Hepatocyte (in vitro differentiated cells): ENCODE results near the gene OLIG2. TPM values are rescaled to one million over a fixed set of nuclear protein-coding genes. Genes with fewer than 3 reads are reported as not detected.

Experiments
- DNase-seq: peaks from one replicate; pipeline ENCODE4 v3.0.0-alpha.2; 2016; ENCODE audit warnings: low spot score
- H2AFZ ChIP-seq: fragments of 200-600 bp; sonication (generic); 2 replicates; pipeline ENCODE4 v1.6.0; 2016; ENCODE audit warnings: antibody characterized with exemption, mild to moderate bottlenecking
- H3K27ac ChIP-seq: fragments of 200-600 bp; sonication (generic); 2 replicates; pipeline ENCODE4 v1.5.1; 2016; ENCODE audit warnings: mild to moderate bottlenecking
- H3K27me3 ChIP-seq: fragments of 200-600 bp; sonication (generic); 2 replicates; pipeline ENCODE4 v1.6.1; 2016
- H3K36me3 ChIP-seq: fragments of 200-600 bp; sonication (generic); replicated peaks from 2 replicates; pipeline ENCODE4 v1.5.1; 2016; ENCODE audit warnings: low read depth; ENCODE audit not compliant: insufficient read depth
- H3K4me1 ChIP-seq: fragments of 200-600 bp; sonication (generic); 2 replicates; pipeline ENCODE4 v1.5.1; 2016; ENCODE audit warnings: mild to moderate bottlenecking, moderate library complexity; ENCODE audit not compliant: insufficient read depth
- H3K4me2 ChIP-seq: fragments of 200-600 bp; sonication (generic); 2 replicates; pipeline ENCODE4 v1.6.0; 2016
- H3K4me3 ChIP-seq: fragments of 200-600 bp; sonication (generic); 2 replicates; pipeline ENCODE4 v1.5.1; 2016; ENCODE audit warnings: mild to moderate bottlenecking
- H3K79me2 ChIP-seq: fragments of 200-600 bp; sonication (generic); 2 replicates; pipeline ENCODE4 v1.6.0; 2017; ENCODE audit warnings: mild to moderate bottlenecking
- H3K9me2 ChIP-seq: fragments of 200-600 bp; sonication (generic); replicated peaks from 2 replicates; pipeline ENCODE4 v1.6.0; 2017; ENCODE audit warnings: mild to moderate bottlenecking; ENCODE audit not compliant: insufficient read depth
- H3K9me3 ChIP-seq: fragments of 200-600 bp; sonication (generic); 2 replicates; pipeline ENCODE4 v1.5.1; 2016; ENCODE audit warnings: low read depth, mild to moderate bottlenecking
- H4K20me1 ChIP-seq: fragments of 200-600 bp; sonication (generic); 2 replicates; pipeline ENCODE4 v1.6.0; 2016; ENCODE audit warnings: mild to moderate bottlenecking; ENCODE audit not compliant: insufficient read depth, poor library complexity, severe bottlenecking
- CTCF ChIP-seq: fragments of 200-600 bp; sonication (generic); IDR thresholded peaks from 2 replicates; pipeline ENCODE4 v1.5.1; 2016; ENCODE audit warnings: antibody characterized with exemption, mild to moderate bottlenecking; ENCODE audit not compliant: poor library complexity
- EZH2 ChIP-seq: fragments of 200-600 bp; sonication (generic); IDR thresholded peaks from 2 replicates; pipeline ENCODE4 v1.6.1; 2016; ENCODE audit warnings: antibody characterized with exemption, mild to moderate bottlenecking, borderline replicate concordance
- EZH2phosphoT487 ChIP-seq: fragments of 200-600 bp; sonication (generic); IDR thresholded peaks from one replicate; pipeline ENCODE4 v1.6.1; 2018; ENCODE audit warnings: antibody characterized with exemption, mild to moderate bottlenecking, low read depth, moderate library complexity; ENCODE audit not compliant: unreplicated experiment, severe bottlenecking
- WGBS: methylation state at CpG from one replicate; pipeline ENCODE4 v1.1.6; 2016; ENCODE audit warnings: low lambda C conversion rate; ENCODE audit errors: missing lambda C conversion rate; 5-methylcytosine and 5-hydroxymethylcytosine counted together
- polyA plus RNA-seq: library from polyadenylated mRNA; unstranded; fragments of >200 nt; fragmentation: Nextera tagmentation; extraction: Ambion mirVana; gene quantifications from 2 replicates; pipeline ENCODE4 v1.2.1, GENCODE V29; 2016
- total RNA-seq: library from RNA; depleted of rRNA; stranded (reverse); fragments of >200 nt; gene quantifications from 2 replicates; pipeline ENCODE4 v1.2.3, GENCODE V29; 2014

The OLIG2 gene
- total and polyA plus RNA-seq, 2 experiments from 2014 or later = not detected

- 3% methylated on average over 38 of the region's 38 CpGs for WGBS
- H3K27me3 ChIP-seq = peaks cover 92% of the 10 kb centered on the region
- TF ChIP-seq EZH2phosphoT487 = peak; percentile 87
- TF ChIP-seq CTCF = no peak
- TF ChIP-seq EZH2 = peak; percentile 96
- DNase-seq = no peak
- H2AFZ ChIP-seq = peak overlapping the region; percentile 24
- H3K27ac ChIP-seq = no peak overlapping the region
- no peaks in the 10 kb centered on the region for H3K36me3 ChIP-seq
- H3K9me3 ChIP-seq = peaks cover 7% of the 10 kb centered on the region
- H3K4me3 ChIP-seq = no peak overlapping the region
- peaks cover 24% of the 10 kb centered on the region for H3K4me1 ChIP-seq
- H3K4me2 ChIP-seq = peak overlapping the region; percentile 91
- no peaks in the 10 kb centered on the region for H3K79me2 ChIP-seq
- no peaks in the 10 kb centered on the region for H4K20me1 ChIP-seq
- no peaks in the 10 kb centered on the region for H3K9me2 ChIP-seq
These were observed 46.1 kb downstream of the OLIG2 start for GRCh38 chr21:33071770-33072306.

GRCh38 chr21:33073636-33074035 is 47.9 kb downstream of the OLIG2 start:
- H3K27me3 ChIP-seq = peaks cover 86% of the 10 kb centered on the region

GRCh38 chr21:33075128-33075527 is 49.4 kb downstream of the OLIG2 start:
- H3K27ac ChIP-seq = peak overlapping the region; percentile 34
- no peaks in the 10 kb centered on the region for H3K9me2 ChIP-seq
- H3K4me3 ChIP-seq = no peak overlapping the region
- 14% methylated on average over 9 of the region's 9 CpGs for WGBS
- no peaks in the 10 kb centered on the region for H3K9me3 ChIP-seq
- peaks cover 20% of the 10 kb centered on the region for H3K4me1 ChIP-seq
- H3K36me3 ChIP-seq = no peaks in the 10 kb centered on the region
- no peaks in the 10 kb centered on the region for H4K20me1 ChIP-seq
- no peak overlapping the region for H2AFZ ChIP-seq
- H3K4me2 ChIP-seq = no peak overlapping the region
- peak; percentile 40 for DNase-seq
- H3K27me3 ChIP-seq = peaks cover 74% of the 10 kb centered on the region
- no peak for TF ChIP-seq EZH2phosphoT487
- no peak for TF ChIP-seq CTCF
- TF ChIP-seq EZH2 = no peak
- no peaks in the 10 kb centered on the region for H3K79me2 ChIP-seq

More at GRCh38 chr21:33073636-33074035, 47.9 kb downstream of the OLIG2 start:
- H3K9me3 ChIP-seq = peaks cover 7% of the 10 kb centered on the region
- 83% methylated on average over 4 of the region's 4 CpGs for WGBS
- H3K9me2 ChIP-seq = no peaks in the 10 kb centered on the region
- peaks cover 24% of the 10 kb centered on the region for H3K4me1 ChIP-seq
- DNase-seq = no peak
- H4K20me1 ChIP-seq = no peaks in the 10 kb centered on the region
- no peak overlapping the region for H2AFZ ChIP-seq
- H3K4me2 ChIP-seq = no peak overlapping the region
- H3K79me2 ChIP-seq = no peaks in the 10 kb centered on the region
- no peaks in the 10 kb centered on the region for H3K36me3 ChIP-seq
- no peak for TF ChIP-seq EZH2phosphoT487
- no peak overlapping the region for H3K27ac ChIP-seq
- no peak overlapping the region for H3K4me3 ChIP-seq

GRCh38 chr21:33075596-33076195 is 50.0 kb downstream of the OLIG2 start:
- Histone ChIP-seq H2AFZ (no peak overlapping the region), H3K4me1 (peaks cover 18% of the 10 kb centered on the region), H3K36me3 (no peaks in the 10 kb centered on the region), H4K20me1 (no peaks in the 10 kb centered on the region), H3K9me2 (no peaks in the 10 kb centered on the region), H3K27me3 (peaks cover 70% of the 10 kb centered on the region), H3K4me2 (no peak overlapping the region), H3K9me3 (no peaks in the 10 kb centered on the region), H3K79me2 (no peaks in the 10 kb centered on the region), H3K27ac (peak overlapping the region; percentile 34), H3K4me3 (no peak overlapping the region)
- peak; percentile 58 for DNase-seq
- WGBS = 42% methylated on average over 11 of the region's 11 CpGs
- TF ChIP-seq CTCF = no peak
- TF ChIP-seq EZH2 = no peak
